ENCODE data around the gene ELOVL5.
A peak's percentile ranks its signal among the peaks of the same experiment; 100 is the strongest.

The ELOVL5 gene

GRCh38 chr6:53326372-53327016 is 22.3 kb downstream of the ELOVL5 start:
- in situ Hi-C loops (cut with HindIII; ENCODE audit: low pct_ligation_motif_present, low sequenced_read_pairs), result no loop called here
- no peak for TF ChIP-seq CTCF (IDR thresholded peaks at IDR 0.05; ENCODE audit: low read depth, low read length, missing control alignments)
- DNase-seq, result peak; percentile 96
- no peak overlapping the region for H3K4me3 ChIP-seq (ENCODE audit: low read depth, low read length)
- no peaks in the 10 kb centered on the region for H3K36me3 ChIP-seq (replicated peaks)
- peak overlapping the region; percentile 80 for H3K27ac ChIP-seq
- no peaks in the 10 kb centered on the region for H3K27me3 ChIP-seq (replicated peaks)

GRCh38 chr6:53325785-53326184 is 23.0 kb downstream of the ELOVL5 start:
- Histone ChIP-seq H3K27me3 (replicated peaks) (no peaks in the 10 kb centered on the region), H3K4me3 (ENCODE audit: low read depth, low read length) (no peak overlapping the region), H3K27ac (peak overlapping the region; percentile 80), H3K36me3 (replicated peaks) (no peaks in the 10 kb centered on the region)
- no peak for TF ChIP-seq CTCF (IDR thresholded peaks at IDR 0.05; ENCODE audit: low read depth, low read length, missing control alignments)
- DNase-seq, result no peak
- in situ Hi-C loops (cut with HindIII; ENCODE audit: low pct_ligation_motif_present, low sequenced_read_pairs), result no loop called here

- H3K27me3 ChIP-seq (replicated peaks), result no peaks in the 10 kb centered on the region
- H3K36me3 ChIP-seq (replicated peaks), result no peaks in the 10 kb centered on the region
- no peak overlapping the region for H3K4me3 ChIP-seq (ENCODE audit: low read depth, low read length)
- no peak for DNase-seq
- no peak overlapping the region for H3K27ac ChIP-seq
- in situ Hi-C loops (cut with HindIII; ENCODE audit: low pct_ligation_motif_present, low sequenced_read_pairs), result no loop called here
- no peak for TF ChIP-seq CTCF (IDR thresholded peaks at IDR 0.05; ENCODE audit: low read depth, low read length, missing control alignments)
Measured at GRCh38 chr6:53322188-53323029, 26.3 kb downstream of the ELOVL5 start.

- Histone ChIP-seq H3K4me3 (ENCODE audit: low read depth, low read length) (no peak overlapping the region), H3K36me3 (replicated peaks) (no peaks in the 10 kb centered on the region), H3K27me3 (replicated peaks) (no peaks in the 10 kb centered on the region), H3K27ac (no peak overlapping the region)
- in situ Hi-C loops (cut with HindIII; ENCODE audit: low pct_ligation_motif_present, low sequenced_read_pairs), result no loop called here
- DNase-seq, result no peak
- no peak for TF ChIP-seq CTCF (IDR thresholded peaks at IDR 0.05; ENCODE audit: low read depth, low read length, missing control alignments)
Measured at GRCh38 chr6:53321701-53322100, 27.0 kb downstream of the ELOVL5 start.

- no peak overlapping the region for H3K27ac ChIP-seq
- no peaks in the 10 kb centered on the region for H3K36me3 ChIP-seq (replicated peaks)
- TF ChIP-seq CTCF (IDR thresholded peaks at IDR 0.05; ENCODE audit: low read depth, low read length, missing control alignments), result no peak
- in situ Hi-C loops (cut with HindIII; ENCODE audit: low pct_ligation_motif_present, low sequenced_read_pairs), result no loop called here
- H3K27me3 ChIP-seq (replicated peaks), result no peaks in the 10 kb centered on the region
- H3K4me3 ChIP-seq (ENCODE audit: low read depth, low read length), result no peak overlapping the region
- no peak for DNase-seq
Measured at GRCh38 chr6:53320964-53321363, 27.8 kb downstream of the ELOVL5 start.

All from brain microvascular endothelial cell (primary cell).